Head of caudate nucleus (tissue), 42 donors: ENCODE measurements around the gene ARAP1.
A peak's percentile ranks its signal among the peaks of the same experiment; 100 is the strongest.

ENCODE experiments used
- DNase-seq, 42 donors: peaks; one replicate each; pipeline versions ENCODE4 v3.0.0 to v3.0.0-alpha.2; 2020 to 2021; ENCODE audit warnings: mixed read lengths in 7 of 42
- intact Hi-C: fragments of 100-400 bp; cut with DNase I; formaldehyde crosslinking; loops from one replicate; pipeline ENCODE4 v1.15.0; 2022

Gene ARAP1

DNA sequence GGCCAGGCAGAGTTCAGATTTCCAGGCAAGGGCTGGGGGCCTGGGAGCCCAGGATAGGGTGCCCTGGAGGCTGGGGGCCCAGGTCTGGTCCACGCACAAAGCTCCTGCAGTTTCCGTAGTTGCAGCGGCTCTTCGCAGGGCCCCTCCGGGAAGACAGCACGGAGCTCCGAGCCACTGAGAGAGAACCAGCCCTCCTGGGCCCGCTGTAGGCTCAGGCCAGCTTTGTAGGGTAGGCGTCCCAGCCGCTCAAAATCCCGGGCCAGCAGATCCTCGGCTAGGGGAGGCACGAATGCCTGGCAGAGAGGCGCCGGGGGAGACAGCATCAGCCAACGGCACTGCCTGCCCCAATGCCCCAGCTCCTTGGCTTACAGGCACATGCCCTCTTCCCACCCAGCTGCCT lies 54.4 kb downstream of the ARAP1 start:
- intact Hi-C loops: no loop called here

GRCh38 chr11:72696866-72697700 lies 55.1 kb downstream of the ARAP1 start:
- intact Hi-C loops: no loop called here
- DNase-seq: no peak

More for the DNA sequence above, 54.4 kb downstream of the ARAP1 start:
- no peak for DNase-seq

DNA sequence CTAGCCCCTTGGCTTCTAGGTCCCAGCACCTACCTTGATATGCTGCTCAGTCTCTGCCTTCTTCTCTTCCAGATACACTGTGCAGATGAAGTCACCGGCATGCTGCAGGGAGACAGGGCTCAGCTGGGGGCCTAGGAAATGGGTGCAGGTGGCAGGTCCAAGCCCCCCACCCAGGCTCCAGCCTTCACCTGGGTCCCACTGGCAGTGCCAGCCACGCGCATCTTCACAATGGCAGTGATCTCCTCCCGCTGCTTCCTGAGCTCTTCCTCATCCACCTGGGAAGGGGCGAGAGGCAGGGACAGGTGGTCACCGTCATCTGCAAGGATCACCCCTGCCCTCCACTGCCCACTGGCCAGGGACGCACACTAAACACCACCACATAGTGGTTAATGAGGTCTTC lies 56.9 kb downstream of the ARAP1 start:
- no peak for DNase-seq
- intact Hi-C loops: no loop called here

DNA sequence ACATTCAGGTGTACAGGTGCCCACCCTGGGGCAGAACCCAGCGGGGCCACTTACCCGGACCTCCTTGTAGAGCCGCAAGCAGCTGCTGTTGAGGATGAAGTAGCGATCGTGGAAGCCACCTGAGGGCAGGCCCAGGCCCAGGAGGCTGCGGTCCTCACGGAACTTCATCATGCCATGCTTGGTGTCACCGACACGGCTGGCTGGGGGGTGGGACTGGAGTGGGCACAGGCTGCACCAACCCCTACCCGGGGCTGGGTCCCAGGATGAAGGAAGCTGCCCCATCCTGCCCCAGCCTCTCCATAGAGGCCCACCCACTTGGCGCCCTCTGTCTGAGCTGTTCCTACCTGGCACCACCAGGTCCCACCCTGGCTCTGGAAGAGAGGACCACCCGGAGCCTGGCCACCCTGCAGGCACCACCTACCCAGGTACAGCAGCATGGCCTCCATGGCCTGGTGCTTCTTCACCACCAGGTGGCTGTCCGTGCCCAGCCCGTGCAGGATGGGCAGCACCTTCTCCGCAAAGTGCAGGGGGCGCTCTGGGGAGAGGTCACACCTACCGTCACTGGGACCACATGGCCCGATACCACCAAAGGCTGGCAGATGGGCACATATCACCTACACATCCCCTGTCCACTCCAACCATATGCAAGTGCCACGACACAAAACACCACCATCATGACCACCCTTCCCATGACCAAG lies 58.8 kb downstream of the ARAP1 start:
- intact Hi-C loops: no loop called here
- DNase-seq: no peak

DNA sequence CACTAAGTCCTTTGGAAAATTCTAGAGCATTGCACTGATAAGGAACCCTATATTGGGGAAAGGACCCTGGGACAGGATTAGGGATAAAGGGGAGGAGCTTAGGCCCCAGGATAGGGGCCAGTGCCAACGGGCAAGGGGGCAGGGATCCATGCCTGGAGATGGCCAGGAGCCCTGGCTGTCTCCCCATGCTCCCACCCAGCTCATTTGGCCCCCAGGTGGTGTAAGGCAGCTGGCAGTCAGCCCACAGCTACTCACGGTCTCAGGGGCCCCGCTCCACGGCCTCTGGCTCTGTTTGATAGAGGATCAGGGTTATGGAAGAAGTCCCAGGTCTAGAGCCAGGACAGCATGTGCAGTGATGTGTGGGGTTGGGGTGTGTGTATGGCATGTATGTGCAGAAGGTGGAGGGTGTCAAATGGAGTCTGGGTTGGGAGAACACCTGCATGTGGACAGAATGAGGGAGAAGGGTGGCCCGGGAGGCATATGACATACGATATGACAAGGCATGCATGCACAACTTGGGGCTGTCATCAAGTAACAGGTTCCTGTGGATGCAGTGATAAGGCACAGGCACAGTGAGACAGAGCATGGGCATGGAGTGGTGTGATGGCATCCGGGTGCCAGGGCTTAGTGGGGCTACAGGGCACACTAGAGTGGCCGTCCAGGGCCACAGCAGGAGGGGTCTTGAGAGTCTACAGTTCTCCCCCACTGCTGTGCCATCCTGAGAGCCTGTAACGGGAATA lies 59.5 kb downstream of the ARAP1 start:
- DNase-seq: no peak
- intact Hi-C loops: no loop called here

DNA sequence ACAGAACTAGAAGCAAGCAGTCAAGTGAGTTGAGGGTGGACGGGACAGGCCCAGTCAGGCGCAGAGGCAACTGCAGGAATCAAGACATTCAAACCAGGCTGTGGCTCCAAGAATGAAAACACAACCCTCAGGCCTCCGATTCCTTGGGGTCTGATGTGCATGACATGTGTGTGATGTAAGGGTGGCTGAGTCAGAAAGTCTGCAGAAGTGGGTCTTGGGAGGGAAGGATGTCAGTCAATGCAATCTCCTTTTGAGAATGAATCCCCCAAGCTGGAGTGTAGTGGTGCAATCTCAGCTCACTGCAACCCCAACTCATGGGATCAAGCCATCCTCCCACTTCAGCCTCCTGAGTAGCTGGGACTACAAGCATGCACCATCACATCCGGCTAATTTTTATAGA lies 62.0 kb downstream of the ARAP1 start:
- no peak for DNase-seq
- intact Hi-C loops: no loop called here

DNA sequence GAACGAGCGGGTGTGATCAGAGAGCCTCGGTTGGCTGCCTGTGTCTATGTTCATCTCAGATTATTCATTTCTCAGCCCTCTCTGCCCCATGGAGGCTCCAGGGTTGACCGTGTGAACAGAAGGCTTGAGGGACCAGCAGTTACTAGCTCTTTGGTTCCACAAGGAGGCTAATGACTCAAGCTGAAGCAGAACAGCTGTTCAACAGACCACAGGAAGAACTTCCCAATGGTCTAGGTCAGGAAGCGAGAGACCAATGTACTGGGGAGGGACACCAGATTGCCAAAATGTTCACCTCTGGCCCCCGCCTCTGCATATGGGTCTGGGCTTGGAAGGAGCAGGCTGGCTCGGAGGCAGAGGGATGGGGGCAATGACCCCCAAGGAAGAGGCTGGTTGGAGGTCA lies 63.3 kb downstream of the ARAP1 start:
- intact Hi-C loops: no loop called here

DNA sequence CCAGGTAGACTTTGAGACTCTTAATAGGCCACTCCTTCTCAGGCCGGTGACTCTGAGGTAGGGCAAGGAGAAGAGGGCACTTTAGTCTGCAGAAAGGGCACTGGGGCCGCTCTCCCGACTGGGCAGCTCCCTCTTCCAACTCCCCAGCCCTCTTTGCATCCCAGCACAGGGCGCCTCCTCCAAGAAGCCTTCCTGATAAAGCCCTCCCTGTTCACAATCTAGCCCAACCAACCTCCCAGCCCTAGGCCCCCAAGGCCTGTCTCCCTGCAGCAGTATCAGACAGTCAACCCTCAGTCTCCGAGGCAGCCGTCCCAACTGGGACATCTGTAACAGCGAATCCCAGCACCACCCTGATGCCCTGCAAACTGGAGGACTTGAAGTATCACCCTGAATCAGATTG lies 63.7 kb downstream of the ARAP1 start:
- no peak for DNase-seq
- intact Hi-C loops: no loop called here

More for the DNA sequence above, 63.3 kb downstream of the ARAP1 start:
- DNase-seq: no peak

- intact Hi-C loops: no loop called here
- DNase-seq: no peak
Measured at GRCh38 chr11:72687326-72687725, 64.9 kb downstream of the ARAP1 start.

DNA sequence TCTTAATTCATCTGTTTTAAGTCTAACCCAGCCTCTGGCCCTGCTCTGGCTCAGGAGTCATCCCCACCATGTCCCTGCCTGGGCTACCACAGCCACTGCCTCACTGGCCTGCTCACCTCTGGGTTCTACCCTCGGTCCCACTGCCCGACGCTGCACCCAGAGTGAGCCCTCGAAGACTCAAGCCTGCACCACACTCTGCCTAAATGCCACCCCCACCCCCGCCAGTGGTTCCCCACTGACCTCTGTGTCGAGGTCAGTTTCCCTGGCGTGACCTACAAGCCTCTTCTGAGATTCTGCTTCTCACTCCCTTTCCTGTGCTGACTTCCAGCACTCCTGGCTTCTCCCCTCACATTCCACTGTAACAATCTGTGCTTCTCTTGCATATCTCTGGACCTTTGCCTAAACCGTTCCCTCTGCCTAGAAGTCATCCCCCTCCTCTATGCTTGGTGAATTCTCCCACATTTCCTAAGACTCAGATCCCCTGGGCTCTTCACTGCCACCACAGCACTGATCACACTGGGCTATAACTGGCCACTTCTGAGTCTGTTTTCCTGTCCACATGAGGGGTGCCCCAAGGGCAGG lies 65.5 kb downstream of the ARAP1 start:
- intact Hi-C loops: no loop called here
- no peak for DNase-seq

GRCh38 chr11:72685560-72686480 lies 66.4 kb downstream of the ARAP1 start:
- intact Hi-C loops: no loop called here
- no peak for DNase-seq

DNA sequence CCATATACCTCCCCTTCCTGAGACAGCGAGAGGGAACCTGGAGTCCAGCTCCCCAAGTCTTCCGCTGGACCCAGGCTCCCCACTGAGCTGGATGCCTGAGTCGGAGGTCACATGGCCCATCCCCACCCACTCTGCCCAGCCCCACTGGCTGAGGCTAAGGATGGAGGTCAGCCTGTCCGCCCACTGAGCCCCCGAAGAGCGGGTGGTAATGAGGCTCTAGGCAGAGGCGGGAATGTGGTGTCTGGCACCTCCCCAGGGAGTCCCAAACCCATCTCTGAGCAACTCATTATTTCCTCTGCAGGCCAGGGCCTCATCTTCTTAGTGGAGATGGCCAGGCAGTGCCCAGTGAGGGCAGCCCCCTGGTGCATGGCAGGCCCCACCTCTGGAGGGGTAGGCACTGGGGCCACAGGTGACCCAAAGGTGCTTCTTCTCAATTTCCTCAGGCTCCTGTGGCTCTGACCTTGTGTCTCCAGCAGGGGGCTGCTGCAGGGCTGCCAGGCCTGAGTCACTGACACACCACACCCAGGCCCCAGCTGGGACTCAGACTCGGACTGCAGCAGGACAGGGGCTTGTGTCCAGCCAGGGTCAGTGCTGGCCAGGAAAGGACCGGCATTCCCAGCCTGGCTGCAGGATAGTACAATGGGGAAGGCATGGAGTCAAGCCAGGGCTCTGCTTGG lies 67.8 kb downstream of the ARAP1 start:
- intact Hi-C loops: no loop called here

GRCh38 chr11:72683782-72684200 lies 68.4 kb downstream of the ARAP1 start:
- intact Hi-C loops: no loop called here
- peak; percentile 47 to 91 (median 80) for DNase-seq

More for the DNA sequence above, 67.8 kb downstream of the ARAP1 start:
- peak in 7 of 42 donors; percentile 26 to 65 (median 36) for DNase-seq

DNA sequence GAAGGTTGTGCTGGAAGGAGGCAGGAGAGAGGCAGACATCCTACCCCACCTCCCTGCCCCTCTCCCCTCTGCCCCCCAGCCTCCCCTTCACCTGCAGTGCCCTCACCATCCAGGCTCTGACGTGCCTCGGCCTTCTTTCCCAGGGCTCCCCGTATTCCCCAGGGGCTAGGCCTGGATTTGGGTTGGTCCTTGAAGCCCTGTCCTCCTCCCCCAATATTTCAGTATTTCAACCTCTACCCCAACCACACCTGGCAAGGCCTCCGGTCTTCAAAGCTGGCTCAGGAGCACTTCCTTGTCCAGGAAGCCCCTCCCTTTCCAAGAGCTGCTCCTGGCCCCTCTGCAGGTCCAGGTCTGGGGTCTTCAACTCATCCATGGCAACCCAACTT lies 69.4 kb downstream of the ARAP1 start:
- DNase-seq: no peak
- intact Hi-C loops: no loop called here

DNA sequence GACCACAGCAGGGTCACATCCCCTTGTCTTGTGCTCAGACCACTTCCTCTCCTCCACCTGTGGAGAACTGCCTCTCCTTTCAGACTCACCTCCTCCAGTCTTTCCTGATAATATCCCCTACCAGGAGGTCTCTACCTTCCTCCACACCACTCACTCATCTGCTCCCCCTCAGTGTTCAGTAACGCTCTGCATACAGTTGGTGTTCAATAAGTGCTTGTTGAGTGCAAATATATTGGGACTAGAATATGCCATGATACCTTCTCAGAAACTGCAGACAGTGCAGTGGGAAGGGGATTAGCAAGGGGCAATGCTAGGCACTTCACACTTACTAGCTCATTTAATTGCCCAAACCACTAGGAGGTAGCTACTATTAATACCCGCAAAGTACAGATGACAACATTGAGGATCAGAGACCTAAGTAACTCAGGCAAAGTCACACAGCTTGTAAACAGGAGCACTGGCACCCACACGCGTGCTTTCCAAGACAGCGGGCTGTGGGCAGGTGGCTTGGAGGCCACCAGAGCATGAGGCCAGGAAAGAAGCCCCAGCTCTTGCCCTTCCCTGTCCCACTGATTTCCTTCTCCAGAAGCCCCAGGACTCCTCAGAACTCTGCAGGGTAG lies 69.9 kb downstream of the ARAP1 start:
- intact Hi-C loops: no loop called here
- DNase-seq: no peak

DNA sequence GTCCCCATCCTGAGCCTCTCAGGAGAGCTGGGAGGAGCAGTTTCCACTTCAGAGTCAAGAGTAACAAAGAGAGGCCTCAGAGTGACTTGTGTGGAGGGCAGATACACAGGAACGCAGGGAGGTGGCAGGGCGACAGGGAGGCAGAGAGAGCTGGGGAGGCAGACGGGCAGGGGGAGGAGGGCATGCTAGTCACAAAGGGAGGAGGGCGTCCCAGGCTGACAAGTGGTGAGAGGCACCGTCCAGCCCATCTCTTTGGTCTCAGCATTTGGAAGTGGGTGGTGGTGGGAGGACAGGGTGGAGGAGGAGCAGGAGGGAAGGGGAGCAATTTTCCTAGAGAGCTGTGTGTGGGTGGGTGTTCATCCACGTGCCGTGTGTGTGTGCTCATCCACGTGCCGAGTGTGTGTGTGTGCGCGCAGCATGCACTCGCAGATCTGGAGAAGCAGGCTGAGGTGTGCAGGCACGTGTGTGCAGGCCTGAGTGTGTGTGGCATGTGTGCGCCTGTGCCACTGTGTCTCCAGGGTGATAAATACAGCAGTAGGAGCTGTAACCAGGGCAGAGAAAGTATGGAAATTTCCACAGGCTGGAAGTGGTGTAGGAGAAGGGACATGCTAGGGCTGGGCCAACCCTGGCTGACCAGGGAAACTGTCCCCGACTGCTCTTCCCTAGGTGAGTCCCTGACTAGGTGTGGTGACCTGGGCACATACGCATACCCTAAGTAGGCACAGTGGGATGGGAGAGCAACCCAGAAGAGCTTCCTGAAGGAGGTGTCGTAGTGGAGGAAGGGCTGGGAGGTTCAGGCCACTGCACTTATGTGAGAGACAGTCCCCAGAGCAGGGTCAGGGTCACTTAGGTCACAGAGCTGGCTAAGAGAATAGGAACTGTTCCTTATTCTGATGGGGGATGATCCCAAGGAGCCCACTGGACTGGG lies 70.7 kb downstream of the ARAP1 start:
- peak; percentile 50 to 92 (median 76) for DNase-seq
- intact Hi-C loops: no loop called here
